Upper lobe of left lung (tissue), 4 donors: ENCODE results near the gene OTUD1.

Experiments
- CTCF ChIP-seq, 6 experiments: fragments of 450-650 bp in 4 of 6; fragments of 200-600 bp in 2 of 6; sonication (generic) in 2 of 6; IDR thresholded peaks; one replicate each; pipeline ENCODE4 v1.5.1; 2016 to 2019; ENCODE audit warnings: antibody characterized with exemption in 6 of 6
- EP300 ChIP-seq, 4 donors: sonication (generic); formaldehyde crosslinking; IDR thresholded peaks; one replicate each; pipeline ENCODE4 v1.5.1; 2017; ENCODE audit warnings: antibody characterized with exemption in 4 of 4, control low read depth in 2 of 4
- POLR2A ChIP-seq, 4 donors: fragments of 450-650 bp; IDR thresholded peaks; one replicate each; pipeline ENCODE4 v1.5.1; 2016 to 2017; ENCODE audit warnings: antibody characterized with exemption in 4 of 4, mild to moderate bottlenecking in 2 of 4

- TF ChIP-seq CTCF (IDR thresholded peaks at IDR 0.05), result no peak
- no peak for TF ChIP-seq POLR2A (IDR thresholded peaks at IDR 0.05)
- no peak for TF ChIP-seq EP300 (IDR thresholded peaks at IDR 0.05)
These were observed 6.7 kb upstream of the OTUD1 start for GRCh38 chr10:23432166-23432565.
